Stimulated activated CD8-positive, alpha-beta memory T cell treated with anti-CD3 and anti-CD28 coated beads, Interleukin-2, amount 100 ng/mL, for 1 hour (primary cell): ENCODE measurements around the gene ZNF217.
"Not testable (repeated sequence)": the region's sequence is repeated elsewhere in the genome, so short reads cannot be mapped to it uniquely, and the experiment has no call there.

Source experiments
- DNase-seq, 2 donors: peaks; one replicate each; pipeline ENCODE4 v3.0.0-alpha.2; 2020; ENCODE audit warnings: low read depth in 2 of 2

Gene ZNF217

DNA sequence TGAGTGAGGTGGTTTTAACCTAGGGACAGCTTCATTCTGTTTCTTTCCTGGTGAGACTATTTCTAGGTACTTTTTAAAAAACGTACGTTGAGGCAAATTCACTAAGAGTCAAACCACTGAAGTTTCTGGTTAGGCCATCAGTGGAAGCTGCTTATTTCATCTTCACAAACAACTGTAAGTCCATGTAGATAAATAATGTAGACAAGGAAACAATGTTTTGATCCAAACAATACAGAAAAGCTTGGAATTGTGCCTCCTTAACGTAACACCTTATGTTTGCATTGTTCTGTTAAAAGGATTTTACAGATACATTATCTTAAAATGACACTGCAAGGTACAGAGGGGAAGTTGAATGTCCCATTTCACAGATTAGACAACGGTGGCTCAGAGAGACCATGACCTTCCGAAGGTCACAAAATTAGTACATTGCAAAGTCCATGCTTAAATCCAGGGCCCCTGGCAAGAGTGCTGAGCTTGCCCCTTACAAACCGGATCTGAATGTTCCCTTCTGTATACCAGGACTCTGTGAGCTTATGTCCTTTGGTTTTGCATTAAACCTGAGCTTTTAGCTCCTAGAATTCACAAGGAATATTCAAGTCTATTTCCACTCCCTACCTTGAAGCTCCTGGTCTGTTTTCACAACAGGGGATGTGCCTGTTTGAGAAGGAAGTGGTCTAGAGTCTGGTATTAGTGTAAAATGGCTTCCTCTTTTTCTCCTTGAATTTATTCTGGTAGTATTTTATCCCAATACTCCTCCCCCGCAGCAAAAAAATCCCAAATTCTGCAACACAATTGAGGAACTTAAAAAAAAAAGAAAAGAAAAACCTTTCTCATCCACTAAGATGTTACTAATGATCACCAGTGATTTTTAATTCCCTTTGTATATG lies 28.9 kb upstream of the ZNF217 start:
- no peak for DNase-seq

GRCh38 chr20:53621482-53622246 lies 28.0 kb upstream of the ZNF217 start:
- DNase-seq: no peak

GRCh38 chr20:53618490-53619000 lies 24.9 kb upstream of the ZNF217 start:
- DNase-seq: not testable (repeated sequence)

DNA sequence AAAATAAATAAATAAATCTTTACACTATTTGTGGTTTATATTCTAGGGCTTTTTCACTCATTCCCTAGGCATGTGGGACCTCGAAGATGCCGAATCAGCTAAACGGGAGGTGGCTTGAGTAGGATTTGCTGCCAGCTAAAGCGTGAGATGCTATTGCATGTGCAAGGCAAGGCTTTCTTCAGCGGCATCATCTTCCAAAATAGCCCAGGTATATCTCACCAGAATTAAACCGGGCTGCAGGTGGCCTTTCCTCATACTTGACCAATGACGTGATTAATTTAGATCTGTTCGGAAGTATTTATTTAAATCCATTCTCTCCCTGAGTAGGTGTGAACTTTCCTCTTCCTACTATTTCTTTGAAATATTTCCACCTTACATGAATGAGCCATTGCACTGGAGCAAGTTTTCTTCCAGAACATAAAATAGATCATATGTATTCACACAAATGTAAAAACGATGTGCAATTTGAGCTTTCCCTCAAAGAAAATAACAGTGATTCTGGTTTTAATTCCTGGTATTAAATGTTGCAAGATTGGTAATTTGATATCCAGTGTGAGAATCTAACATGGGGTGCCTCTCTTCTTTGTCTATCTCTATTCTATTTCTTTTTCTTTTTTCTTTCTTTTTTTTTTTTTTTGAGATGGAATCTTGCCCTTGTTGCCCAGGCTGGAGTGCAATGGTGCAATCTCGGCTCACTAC lies 24.3 kb upstream of the ZNF217 start:
- no peak for DNase-seq

GRCh38 chr20:53616489-53616888 lies 22.9 kb upstream of the ZNF217 start:
- not testable (repeated sequence) for DNase-seq

DNA sequence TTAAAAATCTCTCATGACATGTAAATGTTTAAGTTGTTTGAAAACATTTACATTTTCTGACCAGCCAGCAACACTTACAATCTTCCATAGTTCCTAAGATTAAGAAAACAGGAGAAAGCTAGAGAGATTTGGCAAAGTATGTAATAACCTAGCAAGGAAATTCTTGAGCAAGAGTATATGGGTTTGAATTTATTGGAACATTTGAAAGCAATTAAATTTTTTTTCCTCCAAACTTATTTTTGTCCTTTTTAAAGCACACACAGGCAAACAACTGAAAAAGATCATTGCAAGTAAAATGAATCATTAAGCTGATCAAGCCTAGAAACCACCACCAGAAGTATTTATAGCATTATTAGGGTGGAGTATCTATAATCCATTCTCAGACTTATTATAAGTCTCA lies 20.1 kb upstream of the ZNF217 start:
- no peak for DNase-seq

- not testable (repeated sequence) for DNase-seq
These were observed 18.6 kb upstream of the ZNF217 start for GRCh38 chr20:53612289-53612688.

- DNase-seq: no peak
These were observed 17.8 kb upstream of the ZNF217 start for GRCh38 chr20:53611449-53611894.

- DNase-seq: peak in 1 of 2 donors; percentile 57
These were observed 16.1 kb upstream of the ZNF217 start for GRCh38 chr20:53609491-53610445.

- DNase-seq: no peak
These were observed 15.1 kb upstream of the ZNF217 start for GRCh38 chr20:53608456-53609452.

- DNase-seq: no peak
These were observed 14.4 kb upstream of the ZNF217 start for GRCh38 chr20:53608071-53608455.

DNA sequence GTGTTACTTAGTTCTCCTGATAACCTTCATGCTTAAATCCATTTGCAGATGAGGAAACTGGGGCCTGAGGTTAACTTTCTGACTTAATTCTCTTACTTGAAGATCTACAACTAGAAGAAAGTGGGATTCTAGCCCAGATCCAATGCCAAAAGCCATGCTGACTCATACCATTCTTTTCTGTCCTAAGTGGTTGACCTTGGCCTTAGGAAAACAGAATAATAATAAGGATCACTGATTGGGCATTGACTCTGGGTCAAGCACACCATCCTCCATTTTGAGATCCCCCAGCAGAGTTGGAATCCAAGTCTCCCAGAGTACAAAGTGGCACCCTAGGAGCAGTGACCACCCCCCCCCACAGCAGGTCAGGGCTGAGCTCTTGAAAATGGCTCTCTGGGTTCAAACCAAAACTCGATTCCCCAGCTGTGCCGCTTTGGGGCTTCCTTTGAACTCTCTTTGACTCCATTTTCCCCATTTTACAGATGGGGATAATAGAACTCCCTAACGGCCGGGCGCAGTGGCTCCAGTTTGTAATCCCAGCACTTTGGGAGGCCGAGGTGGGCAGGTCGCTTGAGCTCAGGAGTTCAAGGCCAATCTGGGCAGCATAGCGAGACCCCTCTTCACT lies 12.8 kb upstream of the ZNF217 start:
- no peak for DNase-seq

- not testable (repeated sequence) for DNase-seq
These were observed 11.8 kb upstream of the ZNF217 start for GRCh38 chr20:53605401-53605800.

DNA sequence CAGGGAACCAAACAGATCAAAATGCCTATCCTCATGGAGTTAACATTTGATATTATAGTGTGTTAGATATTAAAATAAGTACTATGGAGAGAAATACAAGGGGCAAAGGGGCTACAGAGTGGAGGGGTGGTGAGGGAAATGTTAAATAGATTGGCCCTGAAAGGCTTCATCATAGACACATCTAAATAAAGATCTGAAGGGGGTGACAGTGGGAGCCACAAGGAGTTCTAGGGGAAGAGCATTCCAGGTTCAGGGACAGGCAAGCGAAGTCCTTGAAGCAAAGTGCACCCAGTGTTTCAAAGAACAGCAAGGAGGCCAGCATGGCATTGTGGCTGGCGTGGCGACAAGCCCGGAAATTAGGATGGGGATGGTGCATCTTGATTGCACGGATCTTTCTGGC lies 11.2 kb upstream of the ZNF217 start:
- not testable (repeated sequence) for DNase-seq

DNA sequence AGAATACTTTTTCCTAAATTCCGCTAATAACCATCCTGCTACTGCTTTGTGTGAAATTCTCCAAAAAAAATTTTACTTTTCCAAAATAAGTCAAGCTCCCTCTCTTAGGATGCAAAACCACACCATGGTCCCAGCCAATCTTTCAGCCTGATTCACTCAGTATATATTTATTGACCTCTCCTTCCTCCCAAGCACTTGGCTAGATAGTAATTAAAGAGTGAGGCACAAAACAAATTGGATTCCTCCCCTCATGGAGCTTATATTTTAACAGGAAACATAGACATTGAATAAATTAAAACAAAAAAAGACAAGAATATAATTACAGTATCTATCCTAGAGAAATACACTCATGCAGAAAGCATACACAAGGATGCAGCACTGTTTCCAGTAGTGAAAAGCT lies 9.0 kb upstream of the ZNF217 start:
- no peak for DNase-seq

DNA sequence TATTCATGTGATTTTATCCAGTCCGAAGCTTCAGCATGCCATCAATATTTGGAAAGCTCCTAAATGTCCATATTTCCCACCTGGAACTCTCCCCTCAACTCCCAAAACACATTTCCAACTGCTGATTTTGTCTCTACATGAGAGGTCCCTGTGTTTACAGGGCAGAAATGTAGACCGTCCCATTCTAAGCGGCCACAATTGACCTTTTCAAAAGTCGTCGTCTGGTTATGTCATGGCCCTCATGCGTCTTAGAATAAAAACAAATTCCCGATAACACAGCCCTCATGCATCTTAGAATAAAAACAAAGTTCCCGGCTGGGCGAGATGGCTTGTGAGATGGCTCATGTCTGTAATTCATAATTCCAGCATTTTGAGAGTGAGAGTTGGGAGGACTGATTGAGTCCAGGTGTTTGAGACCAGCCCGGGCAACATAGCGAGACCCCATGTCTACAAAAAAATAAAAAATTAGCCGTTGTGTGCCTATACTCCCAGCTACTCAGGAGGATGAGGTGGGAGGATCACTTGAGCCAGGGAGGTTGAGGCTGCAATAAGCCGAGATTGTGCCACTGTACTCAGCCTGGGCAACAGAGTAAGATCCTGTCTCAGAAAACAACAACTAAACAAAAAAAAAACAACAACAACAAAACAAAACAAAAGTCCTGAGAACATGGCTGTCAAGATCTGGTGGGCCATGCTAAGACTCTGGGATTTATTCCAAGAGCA lies 6.4 kb upstream of the ZNF217 start:
- no peak for DNase-seq

GRCh38 chr20:53599378-53599777 lies 5.7 kb upstream of the ZNF217 start:
- no peak for DNase-seq

DNA sequence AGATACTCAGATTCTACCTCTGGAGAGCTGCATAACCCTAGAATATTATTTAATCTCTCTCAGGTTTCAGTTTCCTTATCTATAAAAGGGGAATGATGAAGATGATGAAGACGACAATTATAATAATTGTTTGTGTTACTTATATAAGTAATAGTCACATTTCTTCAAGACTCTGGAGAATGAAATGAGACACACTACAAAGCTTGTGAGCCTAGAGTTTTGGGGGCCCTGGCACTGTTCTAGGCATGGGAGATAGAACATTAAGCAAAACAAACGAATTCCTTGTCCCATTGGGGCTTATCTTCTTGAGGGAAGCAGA lies 5.4 kb upstream of the ZNF217 start:
- no peak for DNase-seq
